CD8-positive, alpha-beta memory T cell (primary cell): Measurements from ENCODE around the gene PLA2G4A. TPM values are rescaled to one million over a fixed set of nuclear protein-coding genes. Genes with fewer than 3 reads are reported as not detected.

Experiments used
- CTCF ChIA-PET: fragments of 350-600 bp; sonication (Branson Sonifier 250); formaldehyde crosslinking; loops from one replicate; lab custom pipeline; 2021; ENCODE audit warnings: antibody characterized with exemption; lab: Charles Lee
- POLR2A ChIA-PET: fragments of 350-600 bp; sonication (Branson Sonifier 250); formaldehyde crosslinking; loops from one replicate; lab custom pipeline; 2021; ENCODE audit warnings: antibody characterized with exemption; lab: Charles Lee
- DNase-seq, 5 donors: peaks; one replicate each; pipeline versions ENCODE4 v3.0.0 to v3.0.0-alpha.2; 2020 to 2022; ENCODE audit warnings: mixed read lengths in 1 of 5
- H3K27ac ChIP-seq: one replicate; pipeline ENCODE4 v1.7.0; 2013; ENCODE audit warnings: low read depth, mild to moderate bottlenecking, low read length, moderate library complexity
- H3K27me3 ChIP-seq: 2 replicates; pipeline ENCODE4 v1.7.0; 2013; ENCODE audit warnings: low read length, mild to moderate bottlenecking; ENCODE audit not compliant: insufficient read depth, poor library complexity, severe bottlenecking
- H3K36me3 ChIP-seq: 2 replicates; pipeline ENCODE4 v1.7.0; 2013; ENCODE audit warnings: mild to moderate bottlenecking, low read length, moderate library complexity; ENCODE audit not compliant: insufficient read depth
- H3K4me1 ChIP-seq: 2 replicates; pipeline ENCODE4 v1.7.0; 2013; ENCODE audit warnings: mild to moderate bottlenecking, low read length, moderate library complexity; ENCODE audit not compliant: insufficient read depth
- H3K4me3 ChIP-seq: 2 replicates; pipeline ENCODE4 v1.7.0; 2013; ENCODE audit warnings: mild to moderate bottlenecking, low read length
- H3K9me3 ChIP-seq: 2 replicates; pipeline ENCODE4 v1.7.0; 2013; ENCODE audit warnings: mild to moderate bottlenecking, low read length
- H3K27ac Mint-ChIP-seq, 8 donors: one replicate each; pipeline ENCODE4 v1.8.0; 2020 to 2021; ENCODE audit warnings: mixed read lengths in 8 of 8, mild to moderate bottlenecking in 6 of 8, inconsistent platforms in 3 of 8, moderate library complexity in 3 of 8
- H3K27me3 Mint-ChIP-seq, 2 donors: one replicate each; pipeline ENCODE4 v1.8.0; 2020 to 2021; ENCODE audit warnings: mixed read lengths in 2 of 2, mild to moderate bottlenecking in 1 of 2, moderate library complexity in 1 of 2
- H3K36me3 Mint-ChIP-seq, 3 donors: one replicate each; pipeline ENCODE4 v1.8.0; 2020 to 2021; ENCODE audit warnings: mixed read lengths in 3 of 3, inconsistent platforms in 1 of 3, mild to moderate bottlenecking in 1 of 3
- H3K4me1 Mint-ChIP-seq, 3 donors: one replicate each; pipeline ENCODE4 v1.8.0; 2020 to 2021; ENCODE audit warnings: mixed read lengths in 3 of 3, inconsistent platforms in 1 of 3, mild to moderate bottlenecking in 1 of 3
- H3K4me3 Mint-ChIP-seq, 7 donors: one replicate each; pipeline ENCODE4 v1.8.0; 2020 to 2021; ENCODE audit warnings: mixed read lengths in 7 of 7, mild to moderate bottlenecking in 6 of 7, moderate library complexity in 4 of 7, inconsistent platforms in 2 of 7
- H3K9me3 Mint-ChIP-seq, 5 donors: one replicate each; pipeline ENCODE4 v1.8.0; 2020 to 2022; ENCODE audit warnings: mixed read lengths in 5 of 5, mild to moderate bottlenecking in 3 of 5, moderate library complexity in 2 of 5, inconsistent platforms in 1 of 5
- polyA plus RNA-seq: library from polyadenylated mRNA; unstranded; fragments of 300-500 nt; fragmentation: Illumina TruSeq; gene quantifications from one replicate; pipeline ENCODE4 v1.2.3, GENCODE V29; 2021
- total RNA-seq, 2 experiments: library from RNA; stranded (reverse); gene quantifications; one replicate each; pipeline ENCODE4 v1.2.3, GENCODE V29; 2021

Gene PLA2G4A
- total and polyA plus RNA-seq, 3 experiments from 2014 or later, result 1.1 to 1.5 TPM; not detected in 1

DNA sequence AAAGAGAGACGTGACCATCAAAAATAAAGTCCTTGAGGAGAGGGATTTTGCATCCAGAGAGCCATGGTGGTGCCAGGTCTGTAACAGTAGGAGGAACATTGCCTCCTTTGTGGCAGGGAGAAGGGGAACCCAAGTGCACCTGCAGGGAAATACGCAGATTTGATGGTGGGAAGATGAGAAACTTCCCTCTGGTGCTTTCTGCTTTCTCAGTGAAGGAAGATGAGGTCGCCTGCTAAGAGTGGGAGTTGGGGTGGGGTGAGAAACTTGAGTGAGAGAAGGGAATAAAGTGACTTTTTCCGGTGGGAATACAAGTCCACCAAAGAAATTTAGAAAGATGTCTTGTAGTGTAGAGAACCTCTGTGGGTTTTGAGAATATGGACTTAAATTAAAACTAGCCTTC, 9.1 kb downstream of the PLA2G4A start:
- peaks cover 0 to 7% (median 2%) of the 10 kb centered on the region in 5 donors for H3K9me3 Mint-ChIP-seq
- ChIA-PET POLR2A (no interaction called here), CTCF (no interaction called here)
- no peaks in the 10 kb centered on the region for H3K27me3 ChIP-seq
- DNase-seq, result no peak
- H3K36me3 ChIP-seq, result no peaks in the 10 kb centered on the region
- H3K27ac ChIP-seq, result no peak overlapping the region
- H3K4me3 ChIP-seq, result no peak overlapping the region
- peaks cover 0 to 2% of the 10 kb centered on the region in 2 donors for H3K27me3 Mint-ChIP-seq
- no peaks in the 10 kb centered on the region for H3K4me1 ChIP-seq
- H3K4me1 Mint-ChIP-seq, result no peaks in the 10 kb centered on the region
- no peaks in the 10 kb centered on the region for H3K36me3 Mint-ChIP-seq
- no peak overlapping the region for H3K4me3 Mint-ChIP-seq
- no peak overlapping the region for H3K27ac Mint-ChIP-seq
- H3K9me3 ChIP-seq, result no peaks in the 10 kb centered on the region

GRCh38 chr1:186838380-186839040, 9.8 kb downstream of the PLA2G4A start:
- H3K4me3 Mint-ChIP-seq, result no peak overlapping the region
- no peaks in the 10 kb centered on the region for H3K4me1 Mint-ChIP-seq
- H3K9me3 ChIP-seq, result no peaks in the 10 kb centered on the region
- H3K36me3 Mint-ChIP-seq, result no peaks in the 10 kb centered on the region
- H3K27ac Mint-ChIP-seq, result no peak overlapping the region
- H3K27me3 ChIP-seq, result no peaks in the 10 kb centered on the region
- ChIA-PET CTCF (no interaction called here), POLR2A (no interaction called here)
- H3K9me3 Mint-ChIP-seq, result peaks cover 0 to 10% (median 2%) of the 10 kb centered on the region in 5 donors
- no peaks in the 10 kb centered on the region for H3K36me3 ChIP-seq
- peaks cover 0 to 2% of the 10 kb centered on the region in 2 donors for H3K27me3 Mint-ChIP-seq
- no peaks in the 10 kb centered on the region for H3K4me1 ChIP-seq
- H3K4me3 ChIP-seq, result no peak overlapping the region
- DNase-seq, result no peak
- H3K27ac ChIP-seq, result no peak overlapping the region

DNA sequence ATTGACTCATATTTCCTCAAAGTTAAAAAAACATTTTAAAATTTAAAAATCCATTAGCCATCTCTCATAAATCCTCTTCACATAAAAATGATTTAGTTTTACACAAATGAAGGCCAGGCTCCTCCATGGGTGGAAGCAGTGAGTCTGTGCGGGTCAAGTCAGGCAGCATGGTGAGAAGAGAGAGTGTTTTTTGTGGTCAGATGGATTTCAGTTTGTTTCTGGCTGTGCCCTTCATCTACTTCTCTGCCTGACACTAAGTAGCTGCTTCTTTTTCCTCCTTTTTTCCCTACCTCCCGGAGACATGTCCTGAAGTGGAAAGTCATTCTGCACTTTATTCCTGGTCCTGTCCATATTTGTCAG, 10.3 kb downstream of the PLA2G4A start:
- DNase-seq, result no peak
- Histone ChIP-seq H3K4me1 (no peaks in the 10 kb centered on the region), H3K4me3 (no peak overlapping the region), H3K27me3 (no peaks in the 10 kb centered on the region), H3K9me3 (no peaks in the 10 kb centered on the region), H3K27ac (no peak overlapping the region), H3K36me3 (no peaks in the 10 kb centered on the region)
- Mint-ChIP-seq H3K27me3 (peaks cover 0 to 2% of the 10 kb centered on the region in 2 donors), H3K4me3 (no peak overlapping the region), H3K4me1 (no peaks in the 10 kb centered on the region), H3K9me3 (peaks cover 0 to 10% (median 2%) of the 10 kb centered on the region in 5 donors), H3K27ac (no peak overlapping the region), H3K36me3 (no peaks in the 10 kb centered on the region)
- ChIA-PET POLR2A (no interaction called here), CTCF (no interaction called here)

DNA sequence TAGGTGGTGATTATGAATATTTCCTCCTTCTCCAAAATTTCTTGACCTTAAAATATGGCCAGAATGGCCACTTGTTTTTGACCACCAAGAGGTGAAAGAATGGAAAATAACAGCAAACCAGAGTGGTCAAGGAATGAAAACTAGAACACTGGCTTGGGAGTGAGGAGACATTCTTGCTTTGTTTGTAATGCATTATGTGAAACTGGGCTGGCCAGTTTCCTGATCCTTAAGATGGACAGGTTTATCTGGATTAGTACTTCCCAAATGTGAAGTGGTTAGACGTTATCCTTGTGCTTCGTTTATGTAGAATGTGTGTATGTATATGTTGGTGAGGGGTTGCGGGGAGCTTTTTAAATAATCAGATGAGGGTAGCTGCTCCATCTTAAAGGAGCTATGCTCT, 12.8 kb downstream of the PLA2G4A start:
- Histone ChIP-seq H3K4me3 (no peak overlapping the region), H3K4me1 (no peaks in the 10 kb centered on the region), H3K27me3 (no peaks in the 10 kb centered on the region), H3K27ac (no peak overlapping the region), H3K9me3 (no peaks in the 10 kb centered on the region), H3K36me3 (no peaks in the 10 kb centered on the region)
- Mint-ChIP-seq H3K27ac (no peak overlapping the region), H3K4me3 (no peak overlapping the region), H3K4me1 (no peaks in the 10 kb centered on the region), H3K9me3 (peaks cover 0 to 9% (median 2%) of the 10 kb centered on the region in 5 donors), H3K36me3 (no peaks in the 10 kb centered on the region), H3K27me3 (peaks cover 0 to 2% of the 10 kb centered on the region in 2 donors)
- no peak for DNase-seq
- CTCF ChIA-PET, result no interaction called here
- POLR2A ChIA-PET, result no interaction called here

- Mint-ChIP-seq H3K4me3 (no peak overlapping the region), H3K27me3 (no peaks in the 10 kb centered on the region), H3K9me3 (peaks cover 0 to 3% (median 2%) of the 10 kb centered on the region in 5 donors), H3K4me1 (no peaks in the 10 kb centered on the region), H3K36me3 (no peaks in the 10 kb centered on the region), H3K27ac (no peak overlapping the region)
- DNase-seq, result no peak
- H3K27me3 ChIP-seq, result no peaks in the 10 kb centered on the region
- H3K36me3 ChIP-seq, result no peaks in the 10 kb centered on the region
- H3K9me3 ChIP-seq, result no peaks in the 10 kb centered on the region
- ChIA-PET POLR2A (no interaction called here), CTCF (no interaction called here)
- H3K4me1 ChIP-seq, result no peaks in the 10 kb centered on the region
- no peak overlapping the region for H3K27ac ChIP-seq
- H3K4me3 ChIP-seq, result no peak overlapping the region
Observed at GRCh38 chr1:186842547-186842946, 13.8 kb downstream of the PLA2G4A start.

DNA sequence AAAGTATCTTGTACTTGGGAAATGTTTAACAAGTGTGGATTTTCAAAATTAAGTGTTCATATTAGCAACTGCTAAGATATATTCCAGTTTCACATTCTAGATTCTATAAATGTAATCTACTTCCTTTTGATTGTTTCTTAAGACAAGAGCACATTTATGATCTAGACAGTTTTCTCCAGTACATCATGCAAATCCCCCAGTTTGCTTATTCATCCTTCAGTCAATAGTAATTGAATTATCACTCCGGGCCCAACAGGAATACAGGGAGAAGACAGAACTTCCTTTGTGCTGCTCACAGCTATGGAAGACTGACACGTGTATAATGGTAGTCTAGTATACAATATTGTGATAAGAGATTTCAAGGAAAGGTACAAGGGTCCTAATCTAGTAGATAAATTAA, 14.5 kb downstream of the PLA2G4A start:
- DNase-seq, result no peak
- no peaks in the 10 kb centered on the region for H3K27me3 Mint-ChIP-seq
- CTCF ChIA-PET, result no interaction called here

GRCh38 chr1:186843931-186844330, 15.2 kb downstream of the PLA2G4A start:
- H3K4me3 Mint-ChIP-seq, result no peak overlapping the region

More for the DNA sequence above, 14.5 kb downstream of the PLA2G4A start:
- no peaks in the 10 kb centered on the region for H3K27me3 ChIP-seq
- H3K27ac ChIP-seq, result no peak overlapping the region
- H3K9me3 ChIP-seq, result no peaks in the 10 kb centered on the region
- H3K27ac Mint-ChIP-seq, result no peak overlapping the region
- H3K4me1 ChIP-seq, result no peaks in the 10 kb centered on the region
- H3K4me3 Mint-ChIP-seq, result no peak overlapping the region
- no peaks in the 10 kb centered on the region for H3K36me3 Mint-ChIP-seq
- H3K36me3 ChIP-seq, result no peaks in the 10 kb centered on the region
- no peak overlapping the region for H3K4me3 ChIP-seq
- POLR2A ChIA-PET, result no interaction called here
- no peaks in the 10 kb centered on the region for H3K4me1 Mint-ChIP-seq
- peaks cover 0 to 3% (median 0%) of the 10 kb centered on the region in 5 donors for H3K9me3 Mint-ChIP-seq

GRCh38 chr1:186845576-186846210, 16.9 kb downstream of the PLA2G4A start:
- H3K4me1 Mint-ChIP-seq, result no peaks in the 10 kb centered on the region
- Histone ChIP-seq H3K27ac (no peak overlapping the region), H3K9me3 (no peaks in the 10 kb centered on the region), H3K4me3 (no peak overlapping the region), H3K36me3 (no peaks in the 10 kb centered on the region), H3K4me1 (no peaks in the 10 kb centered on the region), H3K27me3 (no peaks in the 10 kb centered on the region)
- H3K27me3 Mint-ChIP-seq, result no peaks in the 10 kb centered on the region
- no peak overlapping the region for H3K27ac Mint-ChIP-seq
- H3K4me3 Mint-ChIP-seq, result no peak overlapping the region
- no peaks in the 10 kb centered on the region for H3K36me3 Mint-ChIP-seq
- DNase-seq, result no peak
- peaks cover 0 to 5% (median 0%) of the 10 kb centered on the region in 5 donors for H3K9me3 Mint-ChIP-seq
- ChIA-PET POLR2A (no interaction called here), CTCF (no interaction called here)

More at GRCh38 chr1:186843931-186844330, 15.2 kb downstream of the PLA2G4A start:
- POLR2A ChIA-PET, result no interaction called here
- no peak overlapping the region for H3K4me3 ChIP-seq
- Mint-ChIP-seq H3K27ac (no peak overlapping the region), H3K9me3 (peaks cover 0 to 3% (median 0%) of the 10 kb centered on the region in 5 donors), H3K36me3 (no peaks in the 10 kb centered on the region), H3K4me1 (no peaks in the 10 kb centered on the region), H3K27me3 (no peaks in the 10 kb centered on the region)
- no peaks in the 10 kb centered on the region for H3K4me1 ChIP-seq
- no peaks in the 10 kb centered on the region for H3K36me3 ChIP-seq
- DNase-seq, result no peak
- H3K27me3 ChIP-seq, result no peaks in the 10 kb centered on the region
- CTCF ChIA-PET, result no interaction called here
- no peak overlapping the region for H3K27ac ChIP-seq
- H3K9me3 ChIP-seq, result no peaks in the 10 kb centered on the region
